Glutamatergic neuron (in vitro differentiated cells): ENCODE measurements around the gene TSPAN9. TPM values are rescaled to one million over a fixed set of nuclear protein-coding genes. Genes with fewer than 3 reads are reported as not detected.

Experiments used
- DNase-seq: peaks from one replicate; pipeline ENCODE4 v3.0.0; 2022
- H3K27ac Mint-ChIP-seq: one replicate; pipeline ENCODE4 v1.8.0; 2020; ENCODE audit warnings: mild to moderate bottlenecking, mixed read lengths, inconsistent platforms; ENCODE audit not compliant: unreplicated experiment
- H3K27me3 Mint-ChIP-seq: one replicate; pipeline ENCODE4 v1.8.0; 2020; ENCODE audit warnings: mild to moderate bottlenecking, moderate library complexity, mixed read lengths, inconsistent platforms; ENCODE audit not compliant: unreplicated experiment
- H3K36me3 Mint-ChIP-seq: one replicate; pipeline ENCODE4 v1.8.0; 2020; ENCODE audit warnings: mild to moderate bottlenecking, mixed read lengths, inconsistent platforms; ENCODE audit not compliant: unreplicated experiment
- H3K4me1 Mint-ChIP-seq: one replicate; pipeline ENCODE4 v1.8.0; 2020; ENCODE audit warnings: mild to moderate bottlenecking, low read depth, mixed read lengths, inconsistent platforms; ENCODE audit not compliant: unreplicated experiment
- H3K4me3 Mint-ChIP-seq: one replicate; pipeline ENCODE4 v1.8.0; 2020; ENCODE audit warnings: mild to moderate bottlenecking, mixed read lengths, inconsistent platforms; ENCODE audit not compliant: unreplicated experiment
- H3K9me3 Mint-ChIP-seq: one replicate; pipeline ENCODE4 v1.8.0; 2020; ENCODE audit warnings: mild to moderate bottlenecking, moderate library complexity, mixed read lengths, inconsistent platforms; ENCODE audit not compliant: unreplicated experiment
- CTCF ChIP-seq: fragments of 200-600 bp; sonication (generic); IDR thresholded peaks from one replicate; pipeline ENCODE4 v1.5.0; 2021; ENCODE audit not compliant: partially characterized antibody, unreplicated experiment
- total RNA-seq: library from RNA; stranded (reverse); fragmentation: NEBNext Ultra II Directional; extraction: Animal tissue kit (Norgen Biotek cat#: 25700); gene quantifications from one replicate; pipeline ENCODE4 v1.2.1, GENCODE V29; 2021; ENCODE audit not compliant: unreplicated experiment

Gene TSPAN9
- total RNA-seq, 1 donor from 2014 or later: 142 TPM

- Mint-ChIP-seq H3K27ac (peak overlapping the region; percentile 23), H3K9me3 (peaks cover 11% of the 10 kb centered on the region)
- no peak for DNase-seq
Observed at GRCh38 chr12:3288690-3289089, 211.5 kb downstream of the TSPAN9 start.

GRCh38 chr12:3289702-3290101 lies 212.5 kb downstream of the TSPAN9 start:
- peaks cover 11% of the 10 kb centered on the region for H3K9me3 Mint-ChIP-seq
- peaks cover 6% of the 10 kb centered on the region for H3K36me3 Mint-ChIP-seq
- no peak for TF ChIP-seq CTCF
- no peak for DNase-seq
- H3K27ac Mint-ChIP-seq: no peak overlapping the region
- H3K4me3 Mint-ChIP-seq: no peak overlapping the region
- H3K27me3 Mint-ChIP-seq: peaks cover 10% of the 10 kb centered on the region
- H3K4me1 Mint-ChIP-seq: peaks cover 32% of the 10 kb centered on the region

More at GRCh38 chr12:3288690-3289089, 211.5 kb downstream of the TSPAN9 start:
- Mint-ChIP-seq H3K27me3 (peaks cover 12% of the 10 kb centered on the region), H3K4me3 (peak overlapping the region; percentile 67), H3K4me1 (peaks cover 28% of the 10 kb centered on the region), H3K36me3 (peaks cover 6% of the 10 kb centered on the region)
- TF ChIP-seq CTCF: no peak

GRCh38 chr12:3291939-3292338 lies 214.8 kb downstream of the TSPAN9 start:
- Mint-ChIP-seq H3K27ac (peak overlapping the region; percentile 95), H3K4me3 (no peak overlapping the region), H3K9me3 (peaks cover 15% of the 10 kb centered on the region), H3K36me3 (peaks cover 6% of the 10 kb centered on the region), H3K27me3 (peaks cover 10% of the 10 kb centered on the region), H3K4me1 (peaks cover 32% of the 10 kb centered on the region)
- TF ChIP-seq CTCF: no peak
- no peak for DNase-seq

GRCh38 chr12:3292677-3293412 lies 215.7 kb downstream of the TSPAN9 start:
- peaks cover 10% of the 10 kb centered on the region for H3K27me3 Mint-ChIP-seq
- peak; percentile 61 for DNase-seq
- H3K4me3 Mint-ChIP-seq: no peak overlapping the region
- H3K36me3 Mint-ChIP-seq: peaks cover 6% of the 10 kb centered on the region
- peak overlapping the region; percentile 95 for H3K27ac Mint-ChIP-seq
- peaks cover 15% of the 10 kb centered on the region for H3K9me3 Mint-ChIP-seq
- H3K4me1 Mint-ChIP-seq: peaks cover 32% of the 10 kb centered on the region
- TF ChIP-seq CTCF: no peak

- Mint-ChIP-seq H3K27ac (peak overlapping the region; percentile 95), H3K4me3 (no peak overlapping the region), H3K36me3 (peaks cover 2% of the 10 kb centered on the region), H3K9me3 (peaks cover 14% of the 10 kb centered on the region), H3K4me1 (peaks cover 27% of the 10 kb centered on the region), H3K27me3 (peaks cover 8% of the 10 kb centered on the region)
- TF ChIP-seq CTCF: no peak
- no peak for DNase-seq
Observed at GRCh38 chr12:3293446-3294161, 216.4 kb downstream of the TSPAN9 start.
